ENCODE results near the gene RPS6KC1.

The RPS6KC1 gene

GRCh38 chr1:213014642-213015041 lies 36.4 kb upstream of the RPS6KC1 start:
- no peak for TF ChIP-seq MAX (IDR thresholded peaks at IDR 0.05)

GRCh38 chr1:213015099-213016050 lies 35.7 kb upstream of the RPS6KC1 start, which contains the start of gene ANGEL2:
Gene ANGEL2, minus strand, starts transcription at chr1:213015867. Its CDS starts 196 bp downstream, at chr1:213015671.
- no peak for TF ChIP-seq RAD21 (IDR thresholded peaks at IDR 0.05; ENCODE audit: low read depth)
- TF ChIP-seq EGR1 (IDR thresholded peaks at IDR 0.05), result peak; percentile 71
- TF ChIP-seq CREB1 (IDR thresholded peaks at IDR 0.05; ENCODE audit: low read depth), result no peak
- no peak for TF ChIP-seq USF1 (IDR thresholded peaks at IDR 0.05)
- TF ChIP-seq TEAD4 (IDR thresholded peaks at IDR 0.05), result peak; percentile 52; the same call in 1 of the 2 replicates
- TF ChIP-seq CEBPB (IDR thresholded peaks at IDR 0.05), result no peak
- TF ChIP-seq MAX (IDR thresholded peaks at IDR 0.05), result peak; percentile 30
- peak; percentile 66; the same call in 1 of the 2 replicates for TF ChIP-seq TAF1 (IDR thresholded peaks at IDR 0.05; ENCODE audit: low read depth)
- peak; percentile 99 for TF ChIP-seq YY1 (IDR thresholded peaks at IDR 0.05; ENCODE audit: low read depth)
- TF ChIP-seq, protein P1, sequence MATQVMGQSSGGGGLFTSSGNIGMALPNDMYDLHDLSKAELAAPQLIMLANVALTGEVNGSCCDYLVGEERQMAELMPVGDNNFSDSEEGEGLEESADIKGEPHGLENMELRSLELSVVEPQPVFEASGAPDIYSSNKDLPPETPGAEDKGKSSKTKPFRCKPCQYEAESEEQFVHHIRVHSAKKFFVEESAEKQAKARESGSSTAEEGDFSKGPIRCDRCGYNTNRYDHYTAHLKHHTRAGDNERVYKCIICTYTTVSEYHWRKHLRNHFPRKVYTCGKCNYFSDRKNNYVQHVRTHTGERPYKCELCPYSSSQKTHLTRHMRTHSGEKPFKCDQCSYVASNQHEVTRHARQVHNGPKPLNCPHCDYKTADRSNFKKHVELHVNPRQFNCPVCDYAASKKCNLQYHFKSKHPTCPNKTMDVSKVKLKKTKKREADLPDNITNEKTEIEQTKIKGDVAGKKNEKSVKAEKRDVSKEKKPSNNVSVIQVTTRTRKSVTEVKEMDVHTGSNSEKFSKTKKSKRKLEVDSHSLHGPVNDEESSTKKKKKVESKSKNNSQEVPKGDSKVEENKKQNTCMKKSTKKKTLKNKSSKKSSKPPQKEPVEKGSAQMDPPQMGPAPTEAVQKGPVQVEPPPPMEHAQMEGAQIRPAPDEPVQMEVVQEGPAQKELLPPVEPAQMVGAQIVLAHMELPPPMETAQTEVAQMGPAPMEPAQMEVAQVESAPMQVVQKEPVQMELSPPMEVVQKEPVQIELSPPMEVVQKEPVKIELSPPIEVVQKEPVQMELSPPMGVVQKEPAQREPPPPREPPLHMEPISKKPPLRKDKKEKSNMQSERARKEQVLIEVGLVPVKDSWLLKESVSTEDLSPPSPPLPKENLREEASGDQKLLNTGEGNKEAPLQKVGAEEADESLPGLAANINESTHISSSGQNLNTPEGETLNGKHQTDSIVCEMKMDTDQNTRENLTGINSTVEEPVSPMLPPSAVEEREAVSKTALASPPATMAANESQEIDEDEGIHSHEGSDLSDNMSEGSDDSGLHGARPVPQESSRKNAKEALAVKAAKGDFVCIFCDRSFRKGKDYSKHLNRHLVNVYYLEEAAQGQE (IDR thresholded peaks at IDR 0.05; ENCODE audit: low read depth), result no peak

- no peak for TF ChIP-seq TAF1 (IDR thresholded peaks at IDR 0.05; ENCODE audit: low read depth)
- no peak for TF ChIP-seq CEBPB (IDR thresholded peaks at IDR 0.05)
- TF ChIP-seq ZBTB7A (IDR thresholded peaks at IDR 0.05; ENCODE audit: low read depth), result no peak
- TF ChIP-seq MAX (IDR thresholded peaks at IDR 0.05), result no peak
- TF ChIP-seq TEAD4 (IDR thresholded peaks at IDR 0.05), result no peak
- no peak for TF ChIP-seq CREB1 (IDR thresholded peaks at IDR 0.05; ENCODE audit: low read depth)
- no peak for TF ChIP-seq EP300 (IDR thresholded peaks at IDR 0.05; ENCODE audit: borderline replicate concordance)
- no peak for TF ChIP-seq EGR1 (IDR thresholded peaks at IDR 0.05)
- no peak for TF ChIP-seq RAD21 (IDR thresholded peaks at IDR 0.05; ENCODE audit: low read depth)
- TF ChIP-seq USF1 (IDR thresholded peaks at IDR 0.05), result no peak
- no peak for TF ChIP-seq NFIC (IDR thresholded peaks at IDR 0.05)
- no peak for TF ChIP-seq YY1 (IDR thresholded peaks at IDR 0.05; ENCODE audit: low read depth)
- TF ChIP-seq TCF12 (IDR thresholded peaks at IDR 0.05; ENCODE audit: low read depth), result no peak
These were observed 33.4 kb upstream of the RPS6KC1 start for GRCh38 chr1:213017447-213018273.

GRCh38 chr1:213019450-213019849 lies 31.6 kb upstream of the RPS6KC1 start:
- TF ChIP-seq FOXM1 (IDR thresholded peaks at IDR 0.05; ENCODE audit: borderline replicate concordance, low read depth), result no peak
- no peak for TF ChIP-seq RAD21 (IDR thresholded peaks at IDR 0.05; ENCODE audit: low read depth)
- no peak for TF ChIP-seq TAF1 (IDR thresholded peaks at IDR 0.05; ENCODE audit: low read depth)
- TF ChIP-seq NFIC (IDR thresholded peaks at IDR 0.05), result no peak
- TF ChIP-seq, protein P1 (IDR thresholded peaks at IDR 0.05; ENCODE audit: low read depth), result no peak
- TF ChIP-seq ZBTB7A (IDR thresholded peaks at IDR 0.05; ENCODE audit: low read depth), result no peak
- TF ChIP-seq YY1 (IDR thresholded peaks at IDR 0.05; ENCODE audit: low read depth), result no peak
- TF ChIP-seq CREB1 (IDR thresholded peaks at IDR 0.05; ENCODE audit: low read depth), result no peak
- no peak for TF ChIP-seq USF1 (IDR thresholded peaks at IDR 0.05)
- no peak for TF ChIP-seq MAX (IDR thresholded peaks at IDR 0.05)
- no peak for TF ChIP-seq EGR1 (IDR thresholded peaks at IDR 0.05)

Data from Ishikawa (cell line).